HG02885 (cell line): ENCODE data around the gene RABEP2.
"Not testable (repeated sequence)": the region's sequence is repeated elsewhere in the genome, so short reads cannot be mapped to it uniquely, and the experiment has no call there.

Experiments used
- ATAC-seq: cut with Tn5 transposase; IDR thresholded peaks from one replicate; pipeline ENCODE4 v1.9.1; 2021; ENCODE audit warnings: mild to moderate bottlenecking; ENCODE audit not compliant: unreplicated experiment, poor library complexity

RABEP2 gene

GRCh38 chr16:28924762-28925385 is at the start of gene RABEP2:
Gene RABEP2, minus strand, starts transcription at chr16:28925238. Its CDS starts 75 bp downstream, at chr16:28925163.
- ATAC-seq, result peak; percentile 67

GRCh38 chr16:28974437-28975157 is 49.6 kb upstream of the RABEP2 start, which contains the start of gene SPNS1:
Gene SPNS1, plus strand, starts transcription at chr16:28974778. Its CDS starts 374 bp downstream, at chr16:28975152.
- peak; percentile 93 for ATAC-seq

GRCh38 chr16:28974007-28974436 is 49.0 kb upstream of the RABEP2 start:
- ATAC-seq, result peak; percentile 24

- not testable (repeated sequence) for ATAC-seq
Observed at GRCh38 chr16:28969696-28970095, 44.7 kb upstream of the RABEP2 start.

GRCh38 chr16:28967156-28967555 is 42.1 kb upstream of the RABEP2 start:
- no peak for ATAC-seq

GRCh38 chr16:28964496-28964895 is 39.5 kb upstream of the RABEP2 start:
- no peak for ATAC-seq

- no peak for ATAC-seq
Observed at GRCh38 chr16:28964072-28964471, 39.0 kb upstream of the RABEP2 start.

GRCh38 chr16:28958836-28959235 is 33.8 kb upstream of the RABEP2 start:
- ATAC-seq, result no peak

GRCh38 chr16:28958216-28958615 is 33.2 kb upstream of the RABEP2 start:
- ATAC-seq, result no peak

- ATAC-seq, result no peak
Observed at GRCh38 chr16:28951410-28951943, 26.4 kb upstream of the RABEP2 start.

GRCh38 chr16:28950648-28951409 is 25.8 kb upstream of the RABEP2 start, which contains the start of gene NFATC2IP:
Gene NFATC2IP, plus strand, starts transcription at chr16:28950937. Its CDS starts 75 bp downstream, at chr16:28951012.
- ATAC-seq, result peak; percentile 91

- ATAC-seq, result no peak
Observed at GRCh38 chr16:28946681-28947080, 21.6 kb upstream of the RABEP2 start.

- ATAC-seq, result no peak
Observed at GRCh38 chr16:28943281-28943680, 18.2 kb upstream of the RABEP2 start.

GRCh38 chr16:28939825-28940224 is 14.8 kb upstream of the RABEP2 start:
- ATAC-seq, result not testable (repeated sequence)

GRCh38 chr16:28938721-28939120 is 13.7 kb upstream of the RABEP2 start:
- no peak for ATAC-seq

GRCh38 chr16:28937222-28937876 is 12.3 kb upstream of the RABEP2 start:
- no peak for ATAC-seq

GRCh38 chr16:28936784-28937155 is 11.7 kb upstream of the RABEP2 start:
- ATAC-seq, result no peak

GRCh38 chr16:28935924-28936783 is 11.1 kb upstream of the RABEP2 start:
- peak; percentile 67 for ATAC-seq

GRCh38 chr16:28935346-28935745 is 10.3 kb upstream of the RABEP2 start:
- ATAC-seq, result no peak
